H1 (cell line): Measurements from ENCODE around the gene PRRX2. TPM values are rescaled to one million over a fixed set of nuclear protein-coding genes. Genes with fewer than 3 reads are reported as not detected.

Source experiments
- CTCF ChIA-PET: fragments of 300-600 bp; sonication (Branson Sonifier 250); formaldehyde crosslinking; loops from one replicate; lab custom pipeline; 2021; ENCODE audit not compliant: partially characterized antibody; lab: Charles Lee
- POLR2A ChIA-PET: fragments of 300-600 bp; sonication (Branson Sonifier 250); formaldehyde crosslinking; loops from one replicate; lab custom pipeline; 2021; ENCODE audit warnings: inconsistent platforms; ENCODE audit not compliant: partially characterized antibody; lab: Charles Lee
- DNase-seq, 2 experiments: peaks; one replicate each; pipeline versions ENCODE4 v3.0.0 to v3.0.0-alpha.2; 2010 to 2022; ENCODE audit warnings: low spot score in 2 of 2, low read depth in 1 of 2, mixed read lengths in 1 of 2
- FAIRE-seq: peaks from 2 replicates; lab custom pipeline; 2011; peaks lifted over from hg19 to GRCh38; lab: Jason Lieb, UNC
- H2AFZ ChIP-seq: 2 replicates; pipeline ENCODE4 v1.8.1; 2012; ENCODE audit warnings: low read length, inconsistent platforms
- H2AK5ac ChIP-seq: 2 replicates; pipeline ENCODE4 v1.6.1; 2013; ENCODE audit warnings: low read depth, low read length
- H2BK120ac ChIP-seq: replicated peaks from 2 replicates; pipeline ENCODE3; 2013; ENCODE audit warnings: low read depth, low read length, inconsistent platforms
- H2BK12ac ChIP-seq: 2 replicates; pipeline ENCODE4 v1.6.1; 2013; ENCODE audit warnings: low read depth, low read length
- H2BK15ac ChIP-seq: 2 replicates; pipeline ENCODE4 v1.6.1; 2013; ENCODE audit warnings: low read length
- H2BK20ac ChIP-seq: 2 replicates; pipeline ENCODE4 v1.6.1; 2013; ENCODE audit warnings: low read length
- H2BK5ac ChIP-seq: 2 replicates; pipeline ENCODE4 v1.6.1; 2013; ENCODE audit warnings: low read depth, low read length
- H3K14ac ChIP-seq: 2 replicates; pipeline ENCODE4 v1.6.1; 2013; ENCODE audit warnings: inconsistent platforms; ENCODE audit not compliant: insufficient read length
- H3K18ac ChIP-seq: 2 replicates; pipeline ENCODE4 v1.6.1; 2013; ENCODE audit warnings: low read length; ENCODE audit errors: extremely low read depth
- H3K23ac ChIP-seq: 2 replicates; pipeline ENCODE4 v1.6.1; 2013; ENCODE audit warnings: inconsistent platforms; ENCODE audit not compliant: insufficient read length
- H3K23me2 ChIP-seq: 2 replicates; pipeline ENCODE4 v1.6.1; 2013; ENCODE audit warnings: low read depth, low read length
- H3K27ac ChIP-seq: 2 replicates; pipeline ENCODE4 v1.6.1; 2011; ENCODE audit warnings: low read depth, low read length, inconsistent platforms
- H3K27me3 ChIP-seq, 4 experiments: replicated peaks in 1 of 4; 1 replicate in 1 of 4; 2 replicates in 3 of 4; pipeline versions ENCODE4 v1.6.1 to v1.8.1; 2011 to 2013; ENCODE audit warnings: low read length in 3 of 4, mild to moderate bottlenecking in 3 of 4, inconsistent platforms in 2 of 4, mixed read lengths in 2 of 4, moderate library complexity in 1 of 4; ENCODE audit not compliant: control insufficient read depth in 3 of 4, insufficient read depth in 3 of 4; ENCODE audit errors: extremely low read depth in 1 of 4
- H3K36me3 ChIP-seq, 4 experiments: 2 replicates each; pipeline versions ENCODE4 v1.6.1 to v1.8.1; 2011 to 2013; ENCODE audit warnings: mild to moderate bottlenecking in 4 of 4, low read length in 3 of 4, moderate library complexity in 2 of 4, control low read depth in 1 of 4, inconsistent platforms in 1 of 4; ENCODE audit not compliant: insufficient read depth in 4 of 4, control insufficient read depth in 2 of 4
- H3K4ac ChIP-seq: replicated peaks from 2 replicates; pipeline ENCODE3; 2013; ENCODE audit warnings: low read length, low read depth, mixed read lengths, inconsistent platforms; ENCODE audit not compliant: insufficient read length
- H3K4me1 ChIP-seq, 4 experiments: replicated peaks in 1 of 4; 1 replicate in 1 of 4; 2 replicates in 3 of 4; pipeline versions ENCODE4 v1.6.1 to v1.8.1; 2011 to 2013; ENCODE audit warnings: low read length in 3 of 4, inconsistent platforms in 2 of 4, mixed read lengths in 1 of 4; ENCODE audit not compliant: insufficient read depth in 4 of 4, control insufficient read depth in 3 of 4
- H3K4me2 ChIP-seq, 2 experiments: 2 replicates each; pipeline versions ENCODE4 v1.6.1 to v1.8.1; 2011 to 2013; ENCODE audit warnings: low read depth in 2 of 2, low read length in 2 of 2, control low read depth in 1 of 2, inconsistent platforms in 1 of 2, mild to moderate bottlenecking in 1 of 2; ENCODE audit not compliant: insufficient read depth in 1 of 2
- H3K4me3 ChIP-seq, 4 experiments: fragments of 200-600, 300-600 bp in 1 of 4; sonication (generic), shearing (Covaris generic), sonication (Bioruptor Twin) in 1 of 4; 2 replicates each; pipeline versions ENCODE4 v1.5.1 to v1.8.1; 2011 to 2016; ENCODE audit warnings: low read length in 4 of 4, low read depth in 3 of 4, control low read depth in 2 of 4, inconsistent platforms in 2 of 4, mild to moderate bottlenecking in 2 of 4, mixed read lengths in 1 of 4, moderate library complexity in 1 of 4; ENCODE audit not compliant: insufficient read depth in 2 of 4; ENCODE audit errors: extremely low read depth in 1 of 4
- H3K56ac ChIP-seq: replicated peaks from 2 replicates; pipeline ENCODE3; 2013; ENCODE audit warnings: low read depth, mild to moderate bottlenecking, mixed read lengths, low read length, inconsistent platforms; ENCODE audit not compliant: insufficient read length
- H3K79me1 ChIP-seq: 2 replicates; pipeline ENCODE4 v1.6.1; 2013; ENCODE audit warnings: low read depth, low read length, control low read depth
- H3K79me2 ChIP-seq, 2 experiments: 2 replicates each; pipeline versions ENCODE4 v1.6.1 to v1.8.1; 2012 to 2013; ENCODE audit warnings: low read length in 2 of 2, mild to moderate bottlenecking in 2 of 2, inconsistent platforms in 1 of 2; ENCODE audit not compliant: insufficient read depth in 2 of 2, control insufficient read depth in 1 of 2
- H3K9ac ChIP-seq, 4 experiments: replicated peaks in 1 of 4; 1 replicate in 1 of 4; 2 replicates in 3 of 4; pipeline versions ENCODE4 v1.6.1 to v1.8.1; 2011 to 2013; ENCODE audit warnings: low read depth in 3 of 4, low read length in 3 of 4, control low read depth in 2 of 4, mild to moderate bottlenecking in 2 of 4, moderate library complexity in 2 of 4, inconsistent platforms in 1 of 4; ENCODE audit errors: extremely low read depth in 1 of 4
- H3K9me3 ChIP-seq, 2 experiments: 2 replicates each; pipeline versions ENCODE4 v1.6.1 to v1.8.1; 2012 to 2013; ENCODE audit warnings: mild to moderate bottlenecking in 2 of 2, moderate library complexity in 2 of 2, control low read depth in 1 of 2, inconsistent platforms in 1 of 2, low read depth in 1 of 2, low read length in 1 of 2, mixed read lengths in 1 of 2; ENCODE audit not compliant: insufficient read depth in 2 of 2
- H4K20me1 ChIP-seq, 2 experiments: replicated peaks in 1 of 2; 2 replicates each; pipeline versions ENCODE3 to v1.8.1; 2011 to 2013; ENCODE audit warnings: inconsistent platforms in 2 of 2, low read length in 2 of 2, mild to moderate bottlenecking in 1 of 2; ENCODE audit not compliant: insufficient read depth in 2 of 2, control insufficient read depth in 1 of 2
- H4K5ac ChIP-seq: 2 replicates; pipeline ENCODE4 v1.6.1; 2013; ENCODE audit warnings: low read length, low read depth, mixed read lengths, inconsistent platforms; ENCODE audit not compliant: insufficient read length
- H4K8ac ChIP-seq: 2 replicates; pipeline ENCODE4 v1.8.0; 2013; ENCODE audit warnings: mild to moderate bottlenecking, moderate library complexity, low read length, inconsistent platforms; ENCODE audit not compliant: insufficient read depth; ENCODE audit errors: extremely low read depth
- H4K91ac ChIP-seq: replicated peaks from 2 replicates; pipeline ENCODE3; 2013; ENCODE audit warnings: low read length, mixed read lengths, inconsistent platforms; ENCODE audit not compliant: insufficient read length
- ATF3 ChIP-seq: IDR thresholded peaks from 2 replicates; pipeline ENCODE4 v1.6.1; 2011; ENCODE audit warnings: low read depth, mild to moderate bottlenecking, low read length; ENCODE audit not compliant: insufficient read depth
- CEBPB ChIP-seq: IDR thresholded peaks from 2 replicates; pipeline ENCODE4 v1.6.1; 2012; ENCODE audit warnings: low read depth, low read length
- CHD2 ChIP-seq: IDR thresholded peaks from 2 replicates; pipeline ENCODE4 v1.6.1; 2012; ENCODE audit warnings: low read length, improper control_type of control experiment
- CTBP2 ChIP-seq: IDR thresholded peaks from 2 replicates; pipeline ENCODE4 v1.7.0; 2011; ENCODE audit warnings: borderline replicate concordance, mild to moderate bottlenecking, moderate library complexity, mixed read lengths, low read length; ENCODE audit not compliant: insufficient read depth, insufficient read length
- EGR1 ChIP-seq: IDR thresholded peaks from 2 replicates; pipeline ENCODE4 v1.6.1; 2011; ENCODE audit warnings: low read depth, low read length, borderline replicate concordance
- EP300 ChIP-seq, 2 experiments: IDR thresholded peaks; 1 replicate in 1 of 2; 2 replicates in 1 of 2; pipeline ENCODE4 v1.6.1; 2011 to 2012; ENCODE audit warnings: low read depth in 2 of 2, low read length in 2 of 2, mild to moderate bottlenecking in 2 of 2, borderline replicate concordance in 1 of 2, inconsistent platforms in 1 of 2, moderate library complexity in 1 of 2
- GTF2F1 ChIP-seq: IDR thresholded peaks from 2 replicates; pipeline ENCODE4 v1.6.1; 2012; ENCODE audit warnings: low read depth, low read length, improper control_type of control experiment, borderline replicate concordance
- HDAC6 ChIP-seq: IDR thresholded peaks from one replicate; pipeline ENCODE4 v1.7.1; 2012; ENCODE audit warnings: low read depth, mild to moderate bottlenecking, inconsistent platforms, low read length, moderate library complexity
- SP2 ChIP-seq: IDR thresholded peaks from 2 replicates; pipeline ENCODE4 v1.6.1; 2012; ENCODE audit warnings: mild to moderate bottlenecking, low read length, inconsistent platforms
- TAF1 ChIP-seq: IDR thresholded peaks from 2 replicates; pipeline ENCODE4 v1.6.1; 2011; ENCODE audit warnings: mild to moderate bottlenecking, low read depth, low read length
- USF2 ChIP-seq: IDR thresholded peaks from 2 replicates; pipeline ENCODE4 v1.6.1; 2011; ENCODE audit warnings: low read length, improper control_type of control experiment
- WGBS, 2 experiments: shearing (Covaris generic) in 1 of 2; methylation state at CpG; one replicate each; pipeline versions ENCODE4 v1.1.6 to v1.1.7; 2013 to 2015; ENCODE audit warnings: low lambda C conversion rate in 2 of 2, mixed read lengths in 2 of 2, inconsistent platforms in 1 of 2, low coverage in 1 of 2, missing lambda C conversion rate in 1 of 2; ENCODE audit not compliant: insufficient replicate concordance in 2 of 2, insufficient coverage in 1 of 2, insufficient read length in 1 of 2; ENCODE audit errors: extremely low coverage in 1 of 2, missing lambda C conversion rate in 1 of 2; 5-methylcytosine and 5-hydroxymethylcytosine counted together
- polyA plus RNA-seq, 7 experiments: library from polyadenylated mRNA; depleted of rRNA in 3 of 7; stranded (reverse) in 5 of 7; unstranded in 2 of 7; fragments of >200 nt in 5 of 7; fragments of 200-250 nt in 2 of 7; gene quantifications; 1 replicate in 5 of 7; 2 replicates in 1 of 7; 4 replicates in 1 of 7; pipeline versions ENCODE4 v1.2.1 to v1.2.3, GENCODE V29; 2011 to 2013; ENCODE audit warnings: missing spikeins in 2 of 7, mixed read lengths in 2 of 7
- total RNA-seq: library from RNA; stranded (reverse); fragmentation: NEBNext Ultra II Directional; extraction: Animal tissue kit (Norgen Biotek cat#: 25700); gene quantifications from 2 replicates; pipeline ENCODE4 v1.2.1, GENCODE V29; 2021
- TF ChIP-seq, protein P1 (sequence below): IDR thresholded peaks from 2 replicates; pipeline ENCODE4 v1.6.1; 2012; ENCODE audit warnings: inconsistent platforms

PRRX2 gene
- total and polyA plus RNA-seq, 2 of the 8 experiments (the other 6 are each of a cell fraction or from before 2014, with no cell fraction given), result 5.8 to 9.2 TPM

GRCh38 chr9:129755151-129755550 is 89.7 kb downstream of the PRRX2 start:
- Histone ChIP-seq H2BK120ac (no peak overlapping the region), H3K4me2 (no peak overlapping the region), H2BK15ac (no peak overlapping the region), H3K56ac (no peak overlapping the region), H2BK5ac (no peak overlapping the region), H3K27ac (no peak overlapping the region), H2AK5ac (no peak overlapping the region), H4K20me1 (no peaks in the 10 kb centered on the region), H3K36me3 (no peaks in the 10 kb centered on the region), H3K14ac (no peak overlapping the region), H3K4me3 (no peak overlapping the region), H3K23me2 (no peaks in the 10 kb centered on the region), H3K79me1 (no peaks in the 10 kb centered on the region), H3K4ac (no peak overlapping the region), H3K9me3 (no peaks in the 10 kb centered on the region), H3K18ac (no peak overlapping the region), H3K23ac (no peak overlapping the region), H4K91ac (no peak overlapping the region), H2AFZ (no peak overlapping the region), H3K79me2 (no peaks in the 10 kb centered on the region), H3K27me3 (no peaks in the 10 kb centered on the region; a peak in 1 of 7 replicates), H2BK20ac (no peak overlapping the region), H3K4me1 (peaks cover 0 to 12% (median 11%) of the 10 kb centered on the region in 4 experiments; a peak in 5 of 7 replicates), H3K9ac (no peak overlapping the region), H2BK12ac (no peak overlapping the region), H4K5ac (no peak overlapping the region), H4K8ac (no peak overlapping the region)
- ChIA-PET CTCF (interaction anchor here (1.1 to 16.4 kb wide), 4 partner anchors 14 to 34 kb away, joined by 3 to 168 read pairs (median 6); no protein-coding TSS in a partner anchor), POLR2A (no interaction called here)
- no peak for DNase-seq
- FAIRE-seq, result no peak
- 87% methylated on average over 5 of the region's 5 CpGs; no CpG with 5 or more reads in 1 of the 2 experiments for WGBS, 2 experiments
- no peak for TF ChIP-seq EGR1
- TF ChIP-seq ATF3, result no peak
- no peak for TF ChIP-seq SP2
- TF ChIP-seq GTF2F1, result no peak
- TF ChIP-seq TAF1, result no peak
- TF ChIP-seq EP300 (IDR thresholded peaks at IDR 0.05; ENCODE audit: borderline replicate concordance in 1 of 2, low read depth in 2 of 2, low read length in 2 of 2), result no peak
- TF ChIP-seq CTBP2, result no peak
- no peak for TF ChIP-seq USF2
- no peak for TF ChIP-seq CHD2
- TF ChIP-seq HDAC6, result no peak
- TF ChIP-seq CEBPB, result no peak
- TF ChIP-seq, protein P1, sequence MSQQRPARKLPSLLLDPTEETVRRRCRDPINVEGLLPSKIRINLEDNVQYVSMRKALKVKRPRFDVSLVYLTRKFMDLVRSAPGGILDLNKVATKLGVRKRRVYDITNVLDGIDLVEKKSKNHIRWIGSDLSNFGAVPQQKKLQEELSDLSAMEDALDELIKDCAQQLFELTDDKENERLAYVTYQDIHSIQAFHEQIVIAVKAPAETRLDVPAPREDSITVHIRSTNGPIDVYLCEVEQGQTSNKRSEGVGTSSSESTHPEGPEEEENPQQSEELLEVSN, result no peak
